HCT116 (cell line): Measurements from ENCODE around the gene SLMAP. TPM values are rescaled to one million over a fixed set of nuclear protein-coding genes. Genes with fewer than 3 reads are reported as not detected.

ENCODE experiments used
- ATAC-seq: fragments of 200-7000 bp; cut with Tn5 transposase; 2 replicates; pipeline ENCODE4 v1.9.1; 2020; ENCODE audit warnings: mild to moderate bottlenecking, moderate library complexity
- BruUV-seq: library from RNA; stranded (reverse); fragments of 400-500 nt; replicated peaks from 2 replicates; lab custom pipeline; 2021; lab: Mats Ljungman, UMichigan
- CTCF ChIA-PET: fragments of 300-600 bp; sonication (Branson Sonifier 250); formaldehyde crosslinking; loops from one replicate; lab custom pipeline; 2021; ENCODE audit warnings: antibody characterized with exemption; lab: Charles Lee
- POLR2A ChIA-PET: fragments of 300-600, 350-600 bp; sonication (Branson Sonifier 250); formaldehyde crosslinking; loops from one replicate; lab custom pipeline; 2021; ENCODE audit warnings: antibody characterized with exemption; lab: Charles Lee
- RAD21 ChIA-PET, 2 experiments: fragments of 300-600 bp; sonication (Branson Sonifier 250); formaldehyde crosslinking; loops; one replicate each; lab custom pipeline; 2023; ENCODE audit warnings: low total read pairs in 2 of 2; ENCODE audit not compliant: uncharacterized antibody in 2 of 2, unreplicated experiment in 2 of 2, low non-redundant PET in 1 of 2; lab: Charles Lee
- DNase-seq: peaks from one replicate; pipeline ENCODE4 v3.0.0-alpha.2; 2010; ENCODE audit warnings: low read depth, low spot score
- H2AFZ ChIP-seq: fragments of 200-600 bp; shearing (Covaris generic), sonication (generic); 2 replicates; pipeline ENCODE4 v1.6.1; 2017; ENCODE audit warnings: low read depth, mixed run types, mixed read lengths, antibody characterized with exemption, low read length; ENCODE audit not compliant: poor library complexity, severe bottlenecking
- H3K27ac ChIP-seq: 2 replicates; pipeline ENCODE4 v1.5.1; 2012; ENCODE audit warnings: low read depth, low read length
- H3K27me3 ChIP-seq: fragments of 200-600 bp; sonication (generic); 2 replicates; pipeline ENCODE4 v1.6.1; 2016; ENCODE audit warnings: mixed run types, low read length, mixed read lengths; ENCODE audit not compliant: insufficient read depth
- H3K36me3 ChIP-seq, 2 experiments: fragments of 200-500 bp in 1 of 2; fragments of 200-600 bp in 1 of 2; sonication (Bioruptor generic) in 1 of 2; sonication (generic) in 1 of 2; 2 replicates each; pipeline versions ENCODE4 v1.5.1 to v1.6.1; 2014 to 2016; ENCODE audit warnings: low read length in 2 of 2, inconsistent platforms in 1 of 2, mixed read lengths in 1 of 2, mixed run types in 1 of 2; ENCODE audit not compliant: insufficient read depth in 2 of 2, control insufficient read depth in 1 of 2
- H3K4me1 ChIP-seq, 2 experiments: fragments of 200-600 bp in 1 of 2; sonication (generic) in 1 of 2; 2 replicates each; pipeline versions ENCODE4 v1.5.1 to v1.6.1; 2012 to 2017; ENCODE audit warnings: low read length in 2 of 2, inconsistent platforms in 1 of 2, mild to moderate bottlenecking in 1 of 2, mixed read lengths in 1 of 2, mixed run types in 1 of 2, moderate library complexity in 1 of 2; ENCODE audit not compliant: insufficient read depth in 2 of 2, control insufficient read depth in 1 of 2
- H3K4me2 ChIP-seq: fragments of 200-600 bp; sonication (generic); 2 replicates; pipeline ENCODE4 v1.6.1; 2017; ENCODE audit warnings: mixed run types, low read length, mixed read lengths
- H3K4me3 ChIP-seq, 2 experiments: fragments of 200-600 bp in 1 of 2; sonication (generic) in 1 of 2; replicated peaks in 1 of 2; 2 replicates each; pipeline ENCODE4 v1.5.1; 2011 to 2016; ENCODE audit warnings: low read length in 2 of 2, control low read depth in 1 of 2, low read depth in 1 of 2, mild to moderate bottlenecking in 1 of 2, mixed read lengths in 1 of 2, mixed run types in 1 of 2
- H3K79me2 ChIP-seq: fragments of 200-600 bp; sonication (generic); 2 replicates; pipeline ENCODE4 v1.6.1; 2017; ENCODE audit warnings: mild to moderate bottlenecking, mixed run types, low read length, moderate library complexity, mixed read lengths; ENCODE audit not compliant: insufficient read depth
- H3K9ac ChIP-seq: fragments of 200-600 bp; sonication (generic); 2 replicates; pipeline ENCODE4 v1.6.1; 2016; ENCODE audit warnings: low read length, mixed read lengths
- H3K9me2 ChIP-seq: fragments of 200-600 bp; sonication (generic), shearing (Covaris generic); 2 replicates; pipeline ENCODE4 v1.6.1; 2017; ENCODE audit warnings: mixed run types, mild to moderate bottlenecking, moderate library complexity; ENCODE audit not compliant: insufficient read depth
- H3K9me3 ChIP-seq, 2 experiments: fragments of 200-500 bp in 1 of 2; fragments of 200-600 bp in 1 of 2; sonication (Bioruptor generic) in 1 of 2; sonication (generic) in 1 of 2; 2 replicates each; pipeline ENCODE4 v1.6.1; 2014 to 2017; ENCODE audit warnings: low read length in 2 of 2, mixed read lengths in 2 of 2, inconsistent platforms in 1 of 2, low read depth in 1 of 2, mild to moderate bottlenecking in 1 of 2, mixed run types in 1 of 2, moderate library complexity in 1 of 2; ENCODE audit not compliant: control insufficient read depth in 1 of 2, insufficient read depth in 1 of 2
- H4K20me1 ChIP-seq: fragments of 200-600 bp; sonication (generic), shearing (Covaris generic); 2 replicates; pipeline ENCODE4 v1.6.1; 2017; ENCODE audit warnings: mixed run types, mild to moderate bottlenecking, moderate library complexity; ENCODE audit not compliant: insufficient read depth
- CBX3 ChIP-seq: IDR thresholded peaks from 2 replicates; pipeline ENCODE4 v1.6.1; 2012; ENCODE audit warnings: low read depth
- CTCF ChIP-seq, 3 experiments: fragments of 200-600 bp in 1 of 3; sonication (generic) in 1 of 3; IDR thresholded peaks in 2 of 3; conservative IDR thresholded peaks in 1 of 3; 2 replicates each; pipeline ENCODE4 v1.5.1; 2012 to 2017; ENCODE audit warnings: low read depth in 2 of 3, low read length in 2 of 3, antibody characterized with exemption in 1 of 3, borderline replicate concordance in 1 of 3, control low read depth in 1 of 3, mild to moderate bottlenecking in 1 of 3, mixed read lengths in 1 of 3, mixed run types in 1 of 3, moderate library complexity in 1 of 3; ENCODE audit not compliant: insufficient read depth in 1 of 3
- EGR1 ChIP-seq: IDR thresholded peaks from 2 replicates; pipeline ENCODE4 v1.6.1; 2012; ENCODE audit warnings: low read depth
- EZH2 ChIP-seq: fragments of 200-600 bp; sonication (generic); IDR thresholded peaks from 2 replicates; pipeline ENCODE4 v1.6.1; 2017; ENCODE audit warnings: antibody characterized with exemption, mixed run types
- FOSL1 ChIP-seq: IDR thresholded peaks from 2 replicates; pipeline ENCODE4 v1.6.1; 2012; ENCODE audit warnings: low read depth
- MAX ChIP-seq: IDR thresholded peaks from 2 replicates; pipeline ENCODE4 v1.6.1; 2012
- POLR2A ChIP-seq: IDR thresholded peaks from 2 replicates; pipeline ENCODE4 v1.7.0; 2011; ENCODE audit warnings: borderline replicate concordance; ENCODE audit not compliant: insufficient read depth, insufficient read length; ENCODE audit errors: extremely low read depth
- POLR2AphosphoS5 ChIP-seq: IDR thresholded peaks from 2 replicates; pipeline ENCODE4 v1.6.1; 2011; ENCODE audit warnings: mild to moderate bottlenecking, low read depth, low read length, moderate library complexity
- TCF7L2 ChIP-seq: IDR thresholded peaks from 2 replicates; pipeline ENCODE4 v1.7.0; 2011; ENCODE audit warnings: borderline replicate concordance, inconsistent platforms; ENCODE audit not compliant: insufficient read depth, insufficient read length; ENCODE audit errors: extremely low read depth
- ZBTB33 ChIP-seq: IDR thresholded peaks from 2 replicates; pipeline ENCODE4 v1.6.1; 2011; ENCODE audit warnings: mild to moderate bottlenecking, low read length, moderate library complexity; ENCODE audit not compliant: insufficient replicate concordance; ENCODE audit errors: extremely low read depth
- ZFX ChIP-seq: fragments of 450-650 bp; IDR thresholded peaks from 2 replicates; pipeline ENCODE4 v1.6.1; 2017
- intact Hi-C: fragments of 100-400 bp; cut with micrococcal nuclease; formaldehyde crosslinking; loops from 2 replicates; pipeline ENCODE4 v1.10.0; 2022
- total RNA-seq: library from RNA; stranded (reverse); gene quantifications from one replicate; pipeline ENCODE4 v1.2.1, GENCODE V29; 2021; ENCODE audit not compliant: unreplicated experiment
- TF ChIP-seq, protein P1 (sequence below): IDR thresholded peaks from 2 replicates; pipeline ENCODE4 v1.6.1; 2012

Gene SLMAP
- total RNA-seq, 1 experiment from 2014 or later: 81.0 TPM

DNA sequence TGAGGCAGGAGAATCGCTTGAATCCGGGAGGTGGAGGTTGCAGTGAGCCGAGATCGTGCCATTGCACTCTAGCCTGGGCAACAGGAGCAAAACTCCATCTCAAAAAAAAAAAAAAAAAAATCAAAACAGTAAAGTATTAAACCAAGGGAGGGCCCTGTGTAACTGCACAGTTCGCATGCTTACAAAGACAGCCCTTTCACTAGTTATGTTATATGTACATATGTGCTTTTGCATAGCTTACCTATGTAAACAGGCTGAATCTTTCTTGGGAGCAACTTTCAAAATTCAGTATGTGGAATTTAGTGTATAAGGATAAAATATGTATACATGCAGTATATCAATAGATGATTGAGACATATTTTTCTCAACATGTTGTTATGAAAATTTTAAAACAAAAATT, 16.1 kb upstream of the SLMAP start:
- DNase-seq: no peak
- CTCF ChIA-PET: no interaction called here
- Histone ChIP-seq H4K20me1 (no peaks in the 10 kb centered on the region), H3K4me3 (no peak overlapping the region), H3K27me3 (no peaks in the 10 kb centered on the region), H3K79me2 (no peaks in the 10 kb centered on the region), H3K4me2 (no peak overlapping the region), H3K4me1 (no peaks in the 10 kb centered on the region), H2AFZ (no peak overlapping the region), H3K9me2 (no peaks in the 10 kb centered on the region), H3K9ac (no peak overlapping the region), H3K27ac (no peak overlapping the region), H3K9me3 (no peaks in the 10 kb centered on the region), H3K36me3 (no peaks in the 10 kb centered on the region)
- no TSS peak for BruUV-seq
- no peak for ATAC-seq
- TF ChIP-seq ZBTB33 (no peak), TCF7L2 (no peak), ZFX (no peak), MAX (no peak), POLR2AphosphoS5 (no peak), EZH2 (no peak), FOSL1 (no peak), POLR2A (no peak), EGR1 (no peak), CBX3 (no peak), CTCF (IDR thresholded peaks at IDR 0.05 in 2 of 3, conservative IDR thresholded peaks at IDR 0.05 in 1 of 3; ENCODE audit: borderline replicate concordance in 1 of 3, insufficient read depth in 1 of 3, low read depth in 2 of 3, low read length in 2 of 3) (no peak)
- TF ChIP-seq, protein P1, sequence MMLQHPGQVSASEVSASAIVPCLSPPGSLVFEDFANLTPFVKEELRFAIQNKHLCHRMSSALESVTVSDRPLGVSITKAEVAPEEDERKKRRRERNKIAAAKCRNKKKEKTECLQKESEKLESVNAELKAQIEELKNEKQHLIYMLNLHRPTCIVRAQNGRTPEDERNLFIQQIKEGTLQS: no peak
- RAD21 ChIA-PET: no interaction called here
- POLR2A ChIA-PET: no interaction called here
- intact Hi-C loops: no loop called here
